Gastroesophageal sphincter (tissue), 3 donors: ENCODE results near the gene CRB2.
A peak's percentile ranks its signal among the peaks of the same experiment; 100 is the strongest.

Experiments
- CTCF ChIP-seq, 4 experiments: fragments of 200-600 bp in 2 of 4; fragments of 450-650 bp in 2 of 4; sonication (generic) in 1 of 4; IDR thresholded peaks; one replicate each; pipeline ENCODE4 v1.5.1; 2017 to 2019; ENCODE audit warnings: antibody characterized with exemption in 4 of 4, mild to moderate bottlenecking in 2 of 4, moderate library complexity in 2 of 4
- EP300 ChIP-seq: sonication (generic); formaldehyde crosslinking; IDR thresholded peaks from one replicate; pipeline ENCODE4 v1.6.1; 2017; ENCODE audit warnings: antibody characterized with exemption, mild to moderate bottlenecking
- POLR2A ChIP-seq, 2 donors: fragments of 450-650 bp; IDR thresholded peaks; one replicate each; pipeline ENCODE4 v1.6.1; 2017; ENCODE audit warnings: antibody characterized with exemption in 2 of 2, mild to moderate bottlenecking in 2 of 2, moderate library complexity in 1 of 2
- POLR2AphosphoS5 ChIP-seq: sonication (generic); formaldehyde crosslinking; IDR thresholded peaks from one replicate; pipeline ENCODE4 v1.6.1; 2017; ENCODE audit warnings: antibody characterized with exemption

- TF ChIP-seq CTCF (IDR thresholded peaks at IDR 0.05): peak in 3 of 4 experiments; percentile 82 to 84 (median 83)
- TF ChIP-seq EP300: no peak
- TF ChIP-seq POLR2A (IDR thresholded peaks at IDR 0.05): no peak
- no peak for TF ChIP-seq POLR2AphosphoS5
These were observed 1.9 kb upstream of the CRB2 start for GRCh38 chr9:123353984-123354591.
